KOPT-K1 (cell line): Measurements from ENCODE around the gene GAL3ST3.
"Not testable (repeated sequence)": the region's sequence is repeated elsewhere in the genome, so short reads cannot be mapped to it uniquely, and the experiment has no call there.

Source experiments
- H3K27ac ChIP-seq: fragments of 200-600 bp; sonication (generic); 2 replicates; pipeline ENCODE4 v1.5.1; 2016; ENCODE audit warnings: antibody characterized with exemption, mild to moderate bottlenecking, low read depth, low read length; ENCODE audit not compliant: poor library complexity, severe bottlenecking
- H3K36me3 ChIP-seq: fragments of 200-600 bp; sonication (generic); 2 replicates; pipeline ENCODE4 v1.5.1; 2017; ENCODE audit warnings: antibody characterized with exemption, mild to moderate bottlenecking, low read length, moderate library complexity; ENCODE audit not compliant: insufficient read depth
- H3K9me3 ChIP-seq: fragments of 200-600 bp; sonication (generic); 2 replicates; pipeline ENCODE4 v1.5.1; 2017; ENCODE audit warnings: antibody characterized with exemption, low read length, mild to moderate bottlenecking; ENCODE audit not compliant: insufficient read depth, poor library complexity, severe bottlenecking

Gene GAL3ST3

GRCh38 chr11:66048547-66049323 lies at the start of gene GAL3ST3:
TSS of gene GAL3ST3 (minus strand) at chr11:66049161. CDS start at chr11:66045415, 3,746 bp downstream.
- Histone ChIP-seq H3K36me3 (peaks cover 6% of the 10 kb centered on the region; the same call in 1 of the 2 replicates), H3K9me3 (no peaks in the 10 kb centered on the region), H3K27ac (no peak within 1 kb of the TSS)

- H3K36me3 ChIP-seq, H3K27ac ChIP-seq, H3K9me3 ChIP-seq: not testable (repeated sequence)
Observed at GRCh38 chr11:66092125-66092524, 43.2 kb upstream of the GAL3ST3 start.

- H3K9me3 ChIP-seq = no peaks in the 10 kb centered on the region
- no peaks in the 10 kb centered on the region for H3K36me3 ChIP-seq
- no peak overlapping the region for H3K27ac ChIP-seq
Observed at GRCh38 chr11:66090288-66090687, 41.3 kb upstream of the GAL3ST3 start.

- H3K27ac ChIP-seq = no peak overlapping the region
- no peaks in the 10 kb centered on the region for H3K36me3 ChIP-seq
- no peaks in the 10 kb centered on the region for H3K9me3 ChIP-seq
Observed at GRCh38 chr11:66089067-66089466, 40.1 kb upstream of the GAL3ST3 start.

- H3K27ac ChIP-seq = no peak overlapping the region
- H3K9me3 ChIP-seq = no peaks in the 10 kb centered on the region
- H3K36me3 ChIP-seq = no peaks in the 10 kb centered on the region
Observed at GRCh38 chr11:66087148-66087908, 38.4 kb upstream of the GAL3ST3 start.

- Histone ChIP-seq H3K9me3 (no peaks in the 10 kb centered on the region), H3K36me3 (no peaks in the 10 kb centered on the region), H3K27ac (no peak overlapping the region)
Observed at GRCh38 chr11:66084821-66085475, 36.0 kb upstream of the GAL3ST3 start.

- H3K9me3 ChIP-seq = no peaks in the 10 kb centered on the region
- H3K27ac ChIP-seq = no peak overlapping the region
- 0 out of 2 replicates have a peak, but pooled peaks cover under 1% of the 10 kb centered on the region for H3K36me3 ChIP-seq
Observed at GRCh38 chr11:66083767-66084166, 34.8 kb upstream of the GAL3ST3 start.

- no peak overlapping the region for H3K27ac ChIP-seq
- H3K36me3 ChIP-seq = 0 out of 2 replicates have a peak, but pooled peaks cover 5% of the 10 kb centered on the region
- H3K9me3 ChIP-seq = no peaks in the 10 kb centered on the region
Observed at GRCh38 chr11:66082946-66083698, 34.2 kb upstream of the GAL3ST3 start.

- 0 out of 2 replicates have a peak, but pooled peaks cover 5% of the 10 kb centered on the region for H3K36me3 ChIP-seq
- no peaks in the 10 kb centered on the region for H3K9me3 ChIP-seq
- peak overlapping the region; percentile 36 for H3K27ac ChIP-seq
Observed at GRCh38 chr11:66081505-66081904, 32.5 kb upstream of the GAL3ST3 start.

GRCh38 chr11:66080055-66080817 lies 31.3 kb upstream of the GAL3ST3 start:
- Histone ChIP-seq H3K9me3 (no peaks in the 10 kb centered on the region), H3K36me3 (0 out of 2 replicates have a peak, but pooled peaks cover 5% of the 10 kb centered on the region), H3K27ac (peak overlapping the region; percentile 36)

- peaks cover 12% of the 10 kb centered on the region; the same call in 1 of the 2 replicates for H3K36me3 ChIP-seq
Observed at GRCh38 chr11:66078949-66079348, 30.0 kb upstream of the GAL3ST3 start.

GRCh38 chr11:66077927-66078326 lies 29.0 kb upstream of the GAL3ST3 start:
- Histone ChIP-seq H3K9me3 (no peaks in the 10 kb centered on the region), H3K36me3 (peaks cover 17% of the 10 kb centered on the region; the same call in 1 of the 2 replicates), H3K27ac (no peak overlapping the region)

More at GRCh38 chr11:66078949-66079348, 30.0 kb upstream of the GAL3ST3 start:
- H3K27ac ChIP-seq, H3K9me3 ChIP-seq: not testable (repeated sequence)

GRCh38 chr11:66076561-66076960 lies 27.6 kb upstream of the GAL3ST3 start:
- Histone ChIP-seq H3K9me3 (no peaks in the 10 kb centered on the region), H3K36me3 (peaks cover 23% of the 10 kb centered on the region), H3K27ac (no peak overlapping the region)

- Histone ChIP-seq H3K27ac (no peak overlapping the region), H3K36me3 (peaks cover 23% of the 10 kb centered on the region), H3K9me3 (no peaks in the 10 kb centered on the region)
Observed at GRCh38 chr11:66075273-66075672, 26.3 kb upstream of the GAL3ST3 start.
